BE2C (cell line): ENCODE measurements around the gene CDK6.
A peak's percentile ranks its signal among the peaks of the same experiment; 100 is the strongest.

Source experiments
- DNase-seq: peaks from one replicate; pipeline ENCODE4 v3.0.0-alpha.2; 2020
- H3K27me3 ChIP-seq: fragments of 250-450 bp; sonication (Bioruptor Pico); 2 replicates; pipeline ENCODE4 v1.5.1; 2020; ENCODE audit warnings: mild to moderate bottlenecking
- H3K36me3 ChIP-seq: fragments of 250-450 bp; sonication (Bioruptor Pico); 2 replicates; pipeline ENCODE4 v1.5.1; 2020; ENCODE audit warnings: mild to moderate bottlenecking
- H3K4me1 ChIP-seq: fragments of 250-450 bp; sonication (Bioruptor Pico); 2 replicates; pipeline ENCODE4 v1.5.1; 2020
- H3K4me3 ChIP-seq: 2 replicates; pipeline ENCODE4 v1.5.1; 2011; ENCODE audit warnings: low read depth, low read length
- H3K9me3 ChIP-seq: fragments of 250-450 bp; sonication (Bioruptor Pico); 2 replicates; pipeline ENCODE4 v1.5.1; 2020
- CTCF ChIP-seq: IDR thresholded peaks from 2 replicates; pipeline ENCODE4 v1.5.1; 2012; ENCODE audit warnings: mild to moderate bottlenecking, low read depth, low read length

CDK6 gene

GRCh38 chr7:92716825-92717580 lies 119.4 kb downstream of the CDK6 start:
- H3K9me3 ChIP-seq: no peaks in the 10 kb centered on the region
- no peaks in the 10 kb centered on the region for H3K27me3 ChIP-seq
- no peak for TF ChIP-seq CTCF
- H3K4me1 ChIP-seq: peaks cover 3% of the 10 kb centered on the region
- no peak for DNase-seq
- no peak overlapping the region for H3K4me3 ChIP-seq
- peaks cover 12% of the 10 kb centered on the region for H3K36me3 ChIP-seq

GRCh38 chr7:92715963-92716362 lies 120.4 kb downstream of the CDK6 start:
- no peak for TF ChIP-seq CTCF
- H3K27me3 ChIP-seq: no peaks in the 10 kb centered on the region
- H3K4me3 ChIP-seq: no peak overlapping the region
- H3K9me3 ChIP-seq: no peaks in the 10 kb centered on the region
- DNase-seq: no peak
- H3K36me3 ChIP-seq: peaks cover 12% of the 10 kb centered on the region
- H3K4me1 ChIP-seq: peaks cover 5% of the 10 kb centered on the region

- no peaks in the 10 kb centered on the region for H3K9me3 ChIP-seq
- H3K4me3 ChIP-seq: no peak overlapping the region
- no peak for DNase-seq
- no peaks in the 10 kb centered on the region for H3K27me3 ChIP-seq
- TF ChIP-seq CTCF: no peak
- peaks cover 12% of the 10 kb centered on the region for H3K36me3 ChIP-seq
- peaks cover 16% of the 10 kb centered on the region for H3K4me1 ChIP-seq
Observed at GRCh38 chr7:92714767-92715166, 121.6 kb downstream of the CDK6 start.

GRCh38 chr7:92714280-92714679 lies 122.1 kb downstream of the CDK6 start:
- Histone ChIP-seq H3K27me3 (no peaks in the 10 kb centered on the region), H3K4me3 (no peak overlapping the region), H3K9me3 (no peaks in the 10 kb centered on the region), H3K36me3 (peaks cover 12% of the 10 kb centered on the region), H3K4me1 (peaks cover 18% of the 10 kb centered on the region)
- no peak for TF ChIP-seq CTCF
- DNase-seq: no peak

GRCh38 chr7:92709912-92710311 lies 126.5 kb downstream of the CDK6 start:
- peaks cover 6% of the 10 kb centered on the region for H3K36me3 ChIP-seq
- H3K9me3 ChIP-seq: no peaks in the 10 kb centered on the region
- DNase-seq: peak; percentile 56
- peaks cover 23% of the 10 kb centered on the region for H3K4me1 ChIP-seq
- no peak overlapping the region for H3K4me3 ChIP-seq
- H3K27me3 ChIP-seq: no peaks in the 10 kb centered on the region
- TF ChIP-seq CTCF: no peak

- Histone ChIP-seq H3K4me3 (no peak overlapping the region), H3K9me3 (no peaks in the 10 kb centered on the region), H3K27me3 (no peaks in the 10 kb centered on the region), H3K4me1 (peaks cover 23% of the 10 kb centered on the region), H3K36me3 (peaks cover 6% of the 10 kb centered on the region)
- no peak for TF ChIP-seq CTCF
- DNase-seq: no peak
Observed at GRCh38 chr7:92709150-92709549, 127.2 kb downstream of the CDK6 start.
